ENCODE results near the gene MX2.
"Not testable (repeated sequence)": the region's sequence is repeated elsewhere in the genome, so short reads cannot be mapped to it uniquely, and the experiment has no call there.

The MX2 gene

GRCh38 chr21:41411449-41412089 lies 49.7 kb downstream of the MX2 start:
- TF ChIP-seq, protein P1, sequence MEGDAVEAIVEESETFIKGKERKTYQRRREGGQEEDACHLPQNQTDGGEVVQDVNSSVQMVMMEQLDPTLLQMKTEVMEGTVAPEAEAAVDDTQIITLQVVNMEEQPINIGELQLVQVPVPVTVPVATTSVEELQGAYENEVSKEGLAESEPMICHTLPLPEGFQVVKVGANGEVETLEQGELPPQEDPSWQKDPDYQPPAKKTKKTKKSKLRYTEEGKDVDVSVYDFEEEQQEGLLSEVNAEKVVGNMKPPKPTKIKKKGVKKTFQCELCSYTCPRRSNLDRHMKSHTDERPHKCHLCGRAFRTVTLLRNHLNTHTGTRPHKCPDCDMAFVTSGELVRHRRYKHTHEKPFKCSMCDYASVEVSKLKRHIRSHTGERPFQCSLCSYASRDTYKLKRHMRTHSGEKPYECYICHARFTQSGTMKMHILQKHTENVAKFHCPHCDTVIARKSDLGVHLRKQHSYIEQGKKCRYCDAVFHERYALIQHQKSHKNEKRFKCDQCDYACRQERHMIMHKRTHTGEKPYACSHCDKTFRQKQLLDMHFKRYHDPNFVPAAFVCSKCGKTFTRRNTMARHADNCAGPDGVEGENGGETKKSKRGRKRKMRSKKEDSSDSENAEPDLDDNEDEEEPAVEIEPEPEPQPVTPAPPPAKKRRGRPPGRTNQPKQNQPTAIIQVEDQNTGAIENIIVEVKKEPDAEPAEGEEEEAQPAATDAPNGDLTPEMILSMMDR (IDR thresholded peaks at IDR 0.05; ENCODE audit: extremely low read depth, missing control alignments) = peak; percentile 13
- no peak for DNase-seq (ENCODE audit: low spot score)

DNA sequence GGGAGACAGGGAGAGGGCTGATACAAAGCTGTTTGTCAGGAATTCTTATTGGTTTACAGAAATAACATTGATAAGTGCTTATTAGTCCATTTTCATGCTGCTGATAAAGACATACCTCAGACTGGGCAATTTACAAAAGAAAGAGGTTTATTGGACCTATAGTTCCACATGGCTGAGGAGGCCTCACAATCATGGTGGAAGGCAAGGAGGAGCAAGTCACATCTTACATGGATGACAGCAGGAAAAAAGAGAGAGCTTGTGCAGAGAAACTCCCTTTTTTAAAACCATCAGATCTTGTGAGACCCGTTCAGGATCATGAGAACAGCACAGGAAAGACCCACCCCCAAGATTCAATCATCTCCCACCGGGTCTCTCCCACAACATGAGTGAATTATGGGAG lies 55.7 kb downstream of the MX2 start:
- DNase-seq (ENCODE audit: low spot score) = not testable (repeated sequence)

DNA sequence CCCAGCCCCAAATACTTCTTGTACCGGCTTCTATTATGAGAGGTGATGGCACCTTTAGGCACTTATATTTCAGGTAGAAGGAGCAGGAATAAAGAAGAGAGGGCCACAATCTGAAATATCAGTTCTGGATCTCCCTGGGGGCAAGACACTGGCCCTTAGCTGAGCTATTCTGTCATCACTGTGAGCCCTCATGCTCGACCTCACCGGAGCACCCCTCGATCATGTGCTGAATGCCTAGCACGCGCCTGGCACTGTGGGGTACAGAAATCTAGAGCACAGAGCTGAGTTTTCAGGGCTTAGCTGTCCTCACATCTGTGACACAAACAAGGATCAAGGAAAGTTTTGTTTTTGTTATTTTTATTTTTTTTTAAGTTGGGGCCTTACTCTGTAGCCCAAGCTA lies 56.6 kb downstream of the MX2 start:
- DNase-seq (ENCODE audit: low spot score) = no peak
- TF ChIP-seq, protein P1 (IDR thresholded peaks at IDR 0.05; ENCODE audit: extremely low read depth, missing control alignments) = no peak

DNA sequence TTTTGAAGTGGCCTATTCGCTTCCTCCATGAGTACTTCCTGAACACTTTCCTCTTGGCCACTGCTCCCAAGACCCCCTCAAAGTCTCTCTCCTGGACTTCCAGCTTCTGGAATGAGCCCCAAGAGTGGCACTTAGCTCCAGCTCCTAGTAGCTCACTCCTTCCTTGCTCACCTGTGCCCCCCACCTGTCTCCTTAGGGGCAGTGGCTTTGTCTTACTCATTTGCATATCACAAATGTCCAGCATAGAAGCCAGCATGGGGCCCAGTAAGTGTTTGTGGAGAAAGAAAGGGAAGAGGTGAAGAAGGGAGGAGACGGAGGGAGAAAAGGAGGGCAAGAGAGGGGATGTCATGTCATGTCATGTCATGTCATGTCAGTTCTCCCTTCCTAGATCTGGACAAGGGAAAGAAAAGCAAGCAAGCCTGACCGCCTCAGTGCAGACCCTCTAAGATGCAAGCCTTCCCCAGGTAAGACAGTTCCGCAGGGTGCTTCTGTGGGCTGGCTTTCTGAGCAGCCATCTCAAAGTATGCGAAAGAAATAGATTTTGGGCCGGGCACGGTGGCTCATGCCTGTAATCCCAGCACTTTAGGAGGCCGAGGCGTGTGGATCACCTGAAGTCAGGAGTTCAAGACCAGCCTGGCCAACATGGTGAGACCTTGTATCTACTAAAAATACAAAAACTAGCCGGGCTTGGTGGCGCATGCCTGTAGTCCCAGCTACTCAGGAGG lies 57.3 kb downstream of the MX2 start:
- TF ChIP-seq, protein P1 (IDR thresholded peaks at IDR 0.05; ENCODE audit: extremely low read depth, missing control alignments) = no peak
- no peak for DNase-seq (ENCODE audit: low spot score)

DNA sequence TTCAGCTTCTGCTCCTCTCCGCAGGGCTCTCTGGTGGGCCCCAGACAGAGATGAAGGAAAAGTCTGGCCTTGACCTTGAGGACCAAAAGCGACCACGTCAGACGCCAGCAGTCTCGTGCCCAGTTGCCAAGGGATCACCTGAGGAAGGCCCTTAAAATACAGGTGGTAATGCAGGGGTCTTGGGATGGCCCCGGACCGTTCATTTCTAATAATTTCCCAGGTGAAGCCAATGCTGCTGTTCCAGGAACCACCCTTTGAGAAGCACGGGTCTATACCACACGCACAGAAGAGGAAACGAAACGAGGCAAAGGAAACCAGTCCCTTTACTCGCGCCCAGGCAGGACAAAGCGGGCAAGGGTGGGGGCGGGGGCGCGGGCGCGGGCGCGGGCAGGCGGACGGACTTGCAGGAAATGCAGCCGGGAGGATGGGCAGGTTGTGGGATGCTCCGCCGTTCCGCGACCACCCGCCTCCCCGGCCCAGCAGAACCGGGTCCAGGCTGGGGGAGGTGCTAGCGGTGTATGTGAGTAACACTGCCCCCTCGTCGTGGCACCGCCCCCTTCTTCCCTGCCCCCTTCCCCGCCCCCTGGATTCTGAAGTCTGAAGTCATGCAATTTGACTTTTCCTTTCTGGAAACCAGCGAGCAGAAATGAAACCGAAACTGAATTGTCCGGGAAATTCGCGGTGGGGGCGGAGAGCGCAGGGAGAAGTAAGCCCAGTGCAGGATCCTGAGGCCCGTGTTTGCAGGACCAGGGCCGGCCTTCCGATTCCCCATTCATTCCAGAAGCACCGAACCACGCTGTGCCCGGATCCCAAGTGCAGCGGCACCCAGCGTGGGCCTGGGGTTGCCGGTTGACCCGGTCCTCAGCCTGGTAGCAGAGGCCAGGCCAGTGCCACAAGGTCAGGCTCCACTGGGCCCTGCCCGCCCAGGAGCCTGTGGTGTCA lies 58.4 kb downstream of the MX2 start:
- peak; percentile 55 for DNase-seq (ENCODE audit: low spot score)
- TF ChIP-seq, protein P1 (IDR thresholded peaks at IDR 0.05; ENCODE audit: extremely low read depth, missing control alignments) = no peak

DNA sequence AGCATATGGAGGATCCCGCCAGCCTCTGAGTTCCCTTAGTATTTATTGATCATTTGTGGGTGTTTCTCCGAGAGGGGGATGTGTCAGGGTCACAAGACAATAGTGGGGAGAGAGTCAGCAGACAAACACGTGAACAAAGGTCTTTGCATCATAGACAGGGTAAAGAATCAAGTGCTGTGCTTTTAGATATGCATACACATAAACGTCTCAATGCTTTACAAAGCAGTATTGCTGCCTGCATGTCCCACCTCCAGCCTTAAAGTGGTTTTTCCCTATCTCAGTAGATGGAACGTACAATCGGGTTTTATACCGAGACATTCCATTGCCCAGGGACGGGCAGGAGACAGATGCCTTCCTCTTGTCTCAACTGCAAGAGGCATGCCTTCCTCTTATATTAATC lies 59.2 kb downstream of the MX2 start:
- DNase-seq (ENCODE audit: low spot score) = not testable (repeated sequence)

DNA sequence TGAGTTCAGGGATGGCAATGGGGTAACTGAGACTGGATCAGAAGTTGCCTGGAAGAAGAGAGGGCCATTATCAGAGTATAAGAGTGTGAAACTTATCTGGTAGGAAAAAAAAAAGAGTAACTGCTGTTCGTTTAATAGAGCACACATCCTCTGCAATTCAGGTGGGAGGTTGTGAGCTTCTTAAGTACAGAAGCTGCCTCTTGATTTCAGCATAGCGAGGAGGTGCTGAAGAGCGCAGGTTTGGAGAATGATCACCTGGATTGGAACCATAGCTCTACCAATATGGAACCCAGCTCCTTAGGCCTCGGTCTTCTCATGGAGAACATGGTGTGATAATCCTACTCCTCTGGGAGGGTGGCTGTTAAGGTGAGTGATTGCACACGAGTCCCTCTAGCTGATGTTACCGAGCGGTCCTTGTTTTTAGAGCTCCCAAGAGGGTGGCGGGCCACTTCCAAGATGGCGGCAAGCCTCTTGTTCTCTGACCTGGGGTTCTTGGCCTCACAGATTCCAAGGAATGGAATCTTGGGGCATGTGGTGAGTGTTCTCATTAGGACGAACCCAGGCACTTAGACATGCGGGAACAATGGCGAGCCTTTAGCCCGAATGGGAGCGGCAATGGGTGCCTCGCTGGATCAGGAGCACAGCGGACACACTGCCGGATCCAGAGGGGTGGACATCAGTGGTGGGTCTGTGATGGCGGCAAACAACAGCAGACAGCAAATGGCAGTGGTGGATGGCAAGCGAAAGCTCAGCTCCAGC lies 60.9 kb downstream of the MX2 start:
- no peak for DNase-seq (ENCODE audit: low spot score)
- TF ChIP-seq, protein P1 (IDR thresholded peaks at IDR 0.05; ENCODE audit: extremely low read depth, missing control alignments) = no peak

GRCh38 chr21:41423305-41423636 lies 61.4 kb downstream of the MX2 start:
- not testable (repeated sequence) for DNase-seq (ENCODE audit: low spot score)
